Measurements from ENCODE around the gene IL22RA1.

Gene IL22RA1

DNA sequence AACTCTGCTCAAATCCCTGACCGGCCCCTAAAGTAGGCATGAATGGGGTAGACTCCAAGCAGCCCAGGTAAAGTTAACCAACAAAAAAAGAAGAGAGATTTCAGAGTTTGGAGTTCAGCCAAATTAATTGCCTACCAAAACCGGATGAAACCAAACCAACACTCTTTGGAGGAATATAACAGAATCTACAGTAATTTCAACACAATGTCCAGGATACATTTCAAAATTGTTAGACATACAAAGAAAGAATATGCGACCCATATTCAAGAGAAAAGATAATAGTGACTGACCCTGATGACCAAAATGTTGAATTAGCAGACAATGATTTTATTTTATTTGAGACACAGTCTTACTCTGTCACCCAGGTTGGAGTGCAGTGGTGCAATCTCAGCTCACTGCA lies 12.6 kb downstream of the IL22RA1 start:
- no peak for ATAC-seq
- Mint-ChIP-seq H3K9me3 (no peaks in the 10 kb centered on the region), H3K4me1 (no peaks in the 10 kb centered on the region), H3K36me3 (no peaks in the 10 kb centered on the region), H3K27ac (no peak overlapping the region), H3K4me3 (no peak overlapping the region)
- DNase-seq (ENCODE audit: low spot score in 2 of 2) = no peak

DNA sequence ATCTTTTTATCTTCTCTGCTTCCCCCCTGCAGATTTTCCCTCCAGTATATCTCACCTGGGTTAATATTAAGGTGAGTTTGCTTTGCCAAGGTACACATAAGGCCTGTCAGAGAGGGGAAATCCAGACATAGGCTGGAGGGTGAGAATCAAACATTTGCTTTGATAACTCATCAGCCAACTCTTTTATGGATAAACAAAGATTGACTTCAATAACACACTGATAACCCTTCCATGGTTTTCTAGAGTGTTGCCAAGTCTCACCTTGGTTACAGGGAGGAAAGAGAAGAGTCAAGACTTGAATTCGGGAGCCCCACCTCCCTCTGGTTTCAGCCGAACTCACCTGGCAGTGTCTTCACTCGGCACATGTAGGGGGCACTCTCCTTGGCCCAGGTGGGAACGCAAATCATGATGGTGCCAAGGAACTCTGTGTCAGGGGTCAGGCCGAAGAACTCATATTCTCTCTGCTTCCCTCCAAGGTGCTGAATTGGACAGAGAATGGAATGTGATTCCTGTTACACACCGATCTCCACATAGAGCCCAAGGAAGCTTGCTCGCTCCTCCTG lies 15.1 kb downstream of the IL22RA1 start:
- DNase-seq (ENCODE audit: low spot score in 2 of 2) (no peak), ATAC-seq (no peak)
- H3K27ac Mint-ChIP-seq = no peak overlapping the region
- no peaks in the 10 kb centered on the region for H3K36me3 Mint-ChIP-seq
- no peaks in the 10 kb centered on the region for H3K4me1 Mint-ChIP-seq
- no peak overlapping the region for H3K4me3 Mint-ChIP-seq
- H3K9me3 Mint-ChIP-seq = no peaks in the 10 kb centered on the region

DNA sequence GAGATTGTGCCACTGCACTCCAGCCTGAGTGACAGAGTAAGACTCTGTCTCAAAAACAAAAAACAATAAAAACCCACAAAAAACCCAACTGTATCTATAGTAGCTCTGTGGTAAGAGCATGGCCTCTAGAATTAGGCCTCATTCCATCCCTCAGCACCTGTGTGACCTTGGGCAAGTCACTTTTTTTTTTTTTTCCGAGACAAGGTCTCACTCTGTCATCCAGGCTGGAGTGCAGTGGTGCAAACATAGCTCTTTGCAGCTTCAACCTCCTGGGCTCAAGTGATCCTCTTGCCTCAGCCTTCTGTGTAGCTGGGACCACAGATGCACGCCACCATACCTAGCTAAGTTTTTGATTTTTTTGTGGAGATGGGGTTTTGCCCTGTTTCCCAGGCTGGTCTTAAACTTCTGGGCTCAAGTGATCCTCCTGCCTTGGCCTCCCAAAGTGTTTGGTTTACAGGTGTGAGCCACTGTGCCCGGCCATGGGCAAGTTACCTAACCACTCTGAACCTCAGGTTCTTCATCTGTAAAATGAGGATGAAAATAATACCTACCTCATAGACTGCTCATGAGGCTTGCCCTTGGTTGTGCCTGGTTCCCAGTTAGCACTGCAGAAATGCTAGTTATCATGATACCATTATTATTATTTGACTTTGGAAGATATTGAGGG lies 15.7 kb downstream of the IL22RA1 start:
- Mint-ChIP-seq H3K4me3 (no peak overlapping the region), H3K9me3 (no peaks in the 10 kb centered on the region), H3K27ac (no peak overlapping the region), H3K4me1 (no peaks in the 10 kb centered on the region), H3K36me3 (no peaks in the 10 kb centered on the region)
- ATAC-seq (no peak), DNase-seq (ENCODE audit: low spot score in 2 of 2) (no peak)

DNA sequence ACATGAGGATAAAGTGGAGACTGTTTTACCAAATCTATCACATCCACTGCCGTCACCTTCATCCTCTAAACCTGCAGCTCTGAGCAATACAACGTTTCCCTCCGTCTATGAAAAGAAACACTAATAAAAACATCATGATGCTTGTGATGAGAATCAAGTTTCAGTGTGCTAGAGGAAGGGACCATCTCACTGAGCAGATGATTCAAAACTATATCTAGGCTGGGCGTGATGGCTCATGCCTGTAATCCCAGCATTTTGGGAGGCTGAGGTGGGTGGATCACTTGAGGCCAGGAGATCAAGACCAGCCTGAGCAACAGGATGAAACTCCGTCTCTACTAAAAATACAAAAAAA lies 16.3 kb downstream of the IL22RA1 start:
- no peaks in the 10 kb centered on the region for H3K9me3 Mint-ChIP-seq
- DNase-seq (ENCODE audit: low spot score in 2 of 2) = no peak
- H3K4me3 Mint-ChIP-seq = no peak overlapping the region
- H3K4me1 Mint-ChIP-seq = no peaks in the 10 kb centered on the region
- H3K27ac Mint-ChIP-seq = no peak overlapping the region
- ATAC-seq = peak; percentile 33
- no peaks in the 10 kb centered on the region for H3K36me3 Mint-ChIP-seq

DNA sequence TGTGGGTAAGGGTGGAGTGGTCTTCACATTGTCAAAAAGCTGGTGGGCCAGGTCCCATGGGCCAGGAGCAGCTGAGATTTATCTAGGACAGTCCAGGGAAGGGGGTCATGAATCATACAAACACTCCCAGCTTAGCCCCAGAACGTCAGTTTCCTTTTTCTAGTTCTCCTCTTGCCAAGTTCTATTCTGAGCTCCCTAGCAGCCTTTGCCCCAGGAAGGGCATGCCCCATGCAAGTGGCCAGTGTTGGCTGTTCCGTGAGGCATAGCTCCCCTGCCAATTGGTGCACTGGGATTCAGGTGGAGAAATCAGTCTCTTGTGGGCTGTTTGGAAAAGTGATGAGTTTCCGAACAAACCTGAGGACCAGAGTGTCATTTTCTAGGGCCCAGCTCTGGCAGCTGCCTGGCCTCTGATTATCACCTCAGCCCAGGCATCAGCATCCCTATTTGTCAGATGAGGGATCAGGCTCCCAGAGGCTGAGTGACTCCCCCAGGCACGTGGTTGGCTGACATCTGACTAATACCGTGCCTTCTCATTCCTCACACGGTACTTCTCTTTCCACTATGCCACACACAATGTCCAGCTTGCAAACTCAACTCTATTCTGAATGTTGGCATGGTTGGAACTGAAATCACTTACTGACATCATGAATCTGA lies 16.8 kb downstream of the IL22RA1 start:
- DNase-seq (ENCODE audit: low spot score in 2 of 2) (no peak), ATAC-seq (peak; percentile 68)
- no peak overlapping the region for H3K27ac Mint-ChIP-seq
- H3K4me1 Mint-ChIP-seq = no peaks in the 10 kb centered on the region
- H3K36me3 Mint-ChIP-seq = no peaks in the 10 kb centered on the region
- no peak overlapping the region for H3K4me3 Mint-ChIP-seq
- H3K9me3 Mint-ChIP-seq = no peaks in the 10 kb centered on the region

DNA sequence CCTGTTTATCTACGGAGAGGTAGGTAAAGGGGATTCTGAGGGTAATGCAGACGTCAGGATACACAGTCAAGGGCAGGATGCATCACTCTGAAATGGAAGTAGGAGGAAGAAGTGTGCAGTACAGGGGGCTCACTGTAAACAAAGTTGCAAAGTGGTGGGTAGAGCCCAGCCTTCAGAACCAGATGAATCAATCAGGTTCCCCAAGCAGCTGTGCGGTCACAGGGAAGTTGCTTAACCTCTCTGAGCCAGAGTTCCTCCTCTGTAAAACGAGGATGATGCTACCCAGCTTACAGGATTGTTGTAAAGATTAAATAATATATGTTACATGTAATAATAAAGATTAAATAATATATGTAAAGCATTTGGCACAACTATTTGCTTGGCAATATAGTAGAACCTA lies 17.5 kb downstream of the IL22RA1 start:
- Mint-ChIP-seq H3K4me3 (no peak overlapping the region), H3K9me3 (no peaks in the 10 kb centered on the region), H3K36me3 (no peaks in the 10 kb centered on the region), H3K4me1 (no peaks in the 10 kb centered on the region), H3K27ac (no peak overlapping the region)
- ATAC-seq (no peak), DNase-seq (ENCODE audit: low spot score in 2 of 2) (no peak)

DNA sequence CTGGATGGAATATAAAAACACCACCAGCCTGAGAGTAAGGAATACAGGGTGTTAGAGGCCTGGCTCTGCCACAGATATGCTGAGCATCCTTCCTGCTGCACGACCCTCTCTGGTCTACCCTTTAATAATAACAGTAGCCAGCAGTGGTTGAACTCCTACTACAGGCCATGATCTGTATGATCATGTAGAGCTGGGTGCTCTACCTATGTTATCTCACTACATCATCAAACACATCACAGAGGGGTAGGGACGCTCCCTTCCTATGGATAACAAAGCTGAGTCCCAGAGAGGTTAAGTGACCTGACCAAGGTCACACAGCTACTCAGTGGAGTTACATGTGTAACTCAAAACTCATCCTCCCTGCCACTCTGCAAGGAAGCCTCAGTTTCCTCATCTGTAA lies 18.0 kb downstream of the IL22RA1 start:
- H3K4me1 Mint-ChIP-seq = no peaks in the 10 kb centered on the region
- no peak for DNase-seq (ENCODE audit: low spot score in 2 of 2)
- no peak for ATAC-seq
- no peaks in the 10 kb centered on the region for H3K36me3 Mint-ChIP-seq
- no peaks in the 10 kb centered on the region for H3K9me3 Mint-ChIP-seq
- no peak overlapping the region for H3K27ac Mint-ChIP-seq
- H3K4me3 Mint-ChIP-seq = no peak overlapping the region

DNA sequence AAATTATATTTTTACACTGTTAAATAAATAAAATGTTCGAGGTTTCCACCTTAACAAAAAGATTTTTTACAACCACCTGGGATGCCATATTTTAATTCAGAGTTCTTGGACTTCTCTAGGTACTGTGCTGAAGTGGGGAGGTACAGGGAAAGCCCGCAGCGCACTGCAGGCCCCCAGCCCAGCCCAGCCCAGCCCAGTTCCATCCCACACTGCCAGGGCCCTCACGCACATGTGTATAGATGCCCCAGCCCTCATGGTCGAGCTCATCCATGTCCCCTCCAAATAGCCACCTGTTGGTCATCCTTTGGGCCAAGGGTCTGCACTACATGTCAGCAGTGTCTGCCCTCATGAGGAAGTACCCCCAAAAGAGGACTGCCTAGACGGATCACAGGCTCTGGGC lies 19.3 kb downstream of the IL22RA1 start:
- Mint-ChIP-seq H3K36me3 (no peaks in the 10 kb centered on the region), H3K9me3 (no peaks in the 10 kb centered on the region), H3K4me1 (no peaks in the 10 kb centered on the region), H3K27ac (no peak overlapping the region), H3K4me3 (no peak overlapping the region)
- no peak for ATAC-seq
- no peak for DNase-seq (ENCODE audit: low spot score in 2 of 2)

DNA sequence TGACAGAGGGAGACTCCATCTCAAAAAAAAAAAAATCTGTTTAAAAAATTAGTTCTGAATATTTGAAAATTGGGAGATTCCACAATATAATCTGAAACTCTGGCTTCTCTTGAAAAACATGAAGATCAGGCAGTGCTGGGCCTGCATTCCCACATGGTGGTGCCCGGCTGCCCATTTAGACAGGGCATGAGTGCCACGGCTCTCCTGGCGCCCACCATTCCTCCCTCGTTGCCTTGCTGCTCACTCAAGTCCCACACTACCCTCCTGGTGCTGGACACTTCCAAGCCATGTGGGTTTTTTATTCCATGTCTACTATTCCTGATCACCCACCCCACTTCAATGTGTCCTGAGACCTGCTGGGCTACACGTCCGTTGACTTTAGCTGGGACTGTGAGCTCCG lies 20.2 kb downstream of the IL22RA1 start:
- H3K4me3 Mint-ChIP-seq = no peak overlapping the region
- H3K36me3 Mint-ChIP-seq = no peaks in the 10 kb centered on the region
- ATAC-seq (no peak), DNase-seq (ENCODE audit: low spot score in 2 of 2) (no peak)
- H3K4me1 Mint-ChIP-seq = no peaks in the 10 kb centered on the region
- H3K27ac Mint-ChIP-seq = no peak overlapping the region
- H3K9me3 Mint-ChIP-seq = no peaks in the 10 kb centered on the region

DNA sequence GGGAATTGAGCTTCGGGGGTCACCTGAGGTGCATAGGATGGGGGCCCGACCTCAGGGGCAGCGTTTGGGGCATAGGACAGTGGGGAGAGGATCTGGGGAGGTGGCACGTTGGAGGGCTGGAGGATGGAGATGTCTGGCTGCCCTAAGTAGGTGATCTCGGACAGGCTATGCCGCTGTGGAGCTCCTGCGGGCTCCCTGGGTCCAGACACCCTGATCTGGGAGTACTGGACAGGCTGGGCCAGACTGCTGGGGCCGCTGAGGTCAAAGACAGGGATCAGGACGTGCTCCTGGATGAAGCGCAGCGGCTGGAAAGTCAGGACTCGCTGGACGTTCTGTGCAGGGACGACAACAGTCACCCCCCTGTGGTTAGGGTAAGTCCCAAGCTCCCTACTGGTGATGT lies 21.5 kb downstream of the IL22RA1 start:
- no peak for ATAC-seq
- Mint-ChIP-seq H3K36me3 (no peaks in the 10 kb centered on the region), H3K27ac (no peak overlapping the region), H3K4me1 (no peaks in the 10 kb centered on the region), H3K4me3 (no peak overlapping the region), H3K9me3 (no peaks in the 10 kb centered on the region)
- DNase-seq (ENCODE audit: low spot score in 2 of 2) = no peak

DNA sequence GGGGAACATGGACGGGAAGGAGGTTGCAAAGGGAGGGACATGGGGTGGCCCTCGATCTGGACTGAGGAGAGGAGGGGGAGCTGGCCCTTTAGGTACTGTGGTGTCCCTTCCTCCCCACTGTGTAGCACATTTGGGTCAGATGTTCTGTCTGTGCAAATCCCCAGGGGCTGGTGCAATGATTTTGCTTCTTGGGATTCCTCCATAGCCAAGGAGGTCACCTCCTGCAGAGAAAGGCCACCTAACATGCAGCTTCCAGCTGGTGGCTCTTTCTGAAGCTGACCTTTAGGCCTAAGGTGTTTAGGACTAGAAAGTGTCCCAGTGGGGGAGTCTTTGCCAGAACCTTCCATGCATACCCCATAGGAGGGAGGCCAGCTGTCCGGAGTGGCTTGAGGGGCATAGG lies 22.0 kb downstream of the IL22RA1 start:
- no peaks in the 10 kb centered on the region for H3K9me3 Mint-ChIP-seq
- no peak overlapping the region for H3K4me3 Mint-ChIP-seq
- no peak for ATAC-seq
- H3K27ac Mint-ChIP-seq = no peak overlapping the region
- H3K36me3 Mint-ChIP-seq = no peaks in the 10 kb centered on the region
- H3K4me1 Mint-ChIP-seq = no peaks in the 10 kb centered on the region
- no peak for DNase-seq (ENCODE audit: low spot score in 2 of 2)

DNA sequence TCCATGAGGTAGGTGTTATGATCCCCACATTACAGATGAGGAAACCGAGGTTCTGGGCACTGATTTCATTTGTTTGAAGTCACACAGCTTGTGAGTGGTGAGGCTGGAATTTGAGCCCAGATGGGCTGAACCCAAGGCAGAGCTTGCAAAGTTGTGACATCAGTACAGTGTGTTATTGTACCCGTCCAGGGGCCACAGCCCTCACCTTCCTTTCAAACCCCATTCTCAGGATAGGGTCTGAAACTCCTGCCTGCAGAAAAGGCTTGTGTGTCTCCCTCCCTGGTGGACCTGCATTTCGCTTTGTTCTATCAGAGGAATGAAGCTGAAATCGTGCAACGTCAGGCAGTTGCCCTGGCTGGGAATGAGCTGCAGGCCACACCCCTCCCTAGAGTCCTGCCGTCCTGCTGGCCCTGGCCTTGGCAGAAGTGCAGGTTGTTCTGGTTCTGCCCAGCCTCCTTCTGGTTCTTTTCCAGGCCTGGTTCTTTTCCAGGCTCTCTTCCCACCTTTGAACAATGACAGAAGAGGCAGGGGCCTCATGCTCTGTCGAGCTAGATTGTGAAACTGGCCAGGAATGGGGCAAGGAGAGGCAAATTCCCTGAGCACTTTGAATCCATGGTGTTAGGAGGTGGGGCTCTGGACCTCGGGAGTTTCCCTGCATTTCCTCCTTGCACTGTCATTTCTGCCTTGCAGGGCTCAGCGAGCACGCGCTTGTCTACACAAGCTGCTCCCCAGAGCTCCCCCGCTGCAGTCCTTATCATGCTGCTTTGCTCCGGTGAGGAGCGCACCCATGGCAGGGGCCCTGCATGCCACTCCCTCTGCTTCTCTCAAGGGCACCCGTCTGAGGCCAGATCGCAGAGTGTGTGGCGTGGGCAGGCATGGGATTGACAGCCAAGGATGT lies 22.8 kb downstream of the IL22RA1 start:
- no peaks in the 10 kb centered on the region for H3K4me1 Mint-ChIP-seq
- no peak overlapping the region for H3K4me3 Mint-ChIP-seq
- no peak for ATAC-seq
- DNase-seq (ENCODE audit: low spot score in 2 of 2) = no peak
- no peak overlapping the region for H3K27ac Mint-ChIP-seq
- no peaks in the 10 kb centered on the region for H3K36me3 Mint-ChIP-seq
- H3K9me3 Mint-ChIP-seq = no peaks in the 10 kb centered on the region

DNA sequence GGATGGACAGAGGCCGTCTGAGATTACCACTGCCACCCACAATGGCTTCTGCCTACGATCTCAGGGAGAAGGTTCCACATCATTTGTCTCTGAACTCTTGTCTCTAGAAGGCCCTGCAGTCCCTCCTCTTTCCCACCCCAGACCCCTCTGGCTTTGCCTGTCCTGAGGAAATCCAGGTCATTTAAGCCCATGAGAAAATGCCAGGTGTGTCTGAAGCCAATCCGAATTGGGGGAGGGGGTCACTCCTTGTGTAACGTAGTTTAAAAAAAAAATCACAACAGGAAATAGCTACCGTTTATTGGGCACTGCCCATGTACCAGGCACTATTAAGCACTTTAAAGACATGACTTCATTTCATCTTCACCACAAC lies 23.5 kb downstream of the IL22RA1 start:
- H3K9me3 Mint-ChIP-seq = no peaks in the 10 kb centered on the region

DNA sequence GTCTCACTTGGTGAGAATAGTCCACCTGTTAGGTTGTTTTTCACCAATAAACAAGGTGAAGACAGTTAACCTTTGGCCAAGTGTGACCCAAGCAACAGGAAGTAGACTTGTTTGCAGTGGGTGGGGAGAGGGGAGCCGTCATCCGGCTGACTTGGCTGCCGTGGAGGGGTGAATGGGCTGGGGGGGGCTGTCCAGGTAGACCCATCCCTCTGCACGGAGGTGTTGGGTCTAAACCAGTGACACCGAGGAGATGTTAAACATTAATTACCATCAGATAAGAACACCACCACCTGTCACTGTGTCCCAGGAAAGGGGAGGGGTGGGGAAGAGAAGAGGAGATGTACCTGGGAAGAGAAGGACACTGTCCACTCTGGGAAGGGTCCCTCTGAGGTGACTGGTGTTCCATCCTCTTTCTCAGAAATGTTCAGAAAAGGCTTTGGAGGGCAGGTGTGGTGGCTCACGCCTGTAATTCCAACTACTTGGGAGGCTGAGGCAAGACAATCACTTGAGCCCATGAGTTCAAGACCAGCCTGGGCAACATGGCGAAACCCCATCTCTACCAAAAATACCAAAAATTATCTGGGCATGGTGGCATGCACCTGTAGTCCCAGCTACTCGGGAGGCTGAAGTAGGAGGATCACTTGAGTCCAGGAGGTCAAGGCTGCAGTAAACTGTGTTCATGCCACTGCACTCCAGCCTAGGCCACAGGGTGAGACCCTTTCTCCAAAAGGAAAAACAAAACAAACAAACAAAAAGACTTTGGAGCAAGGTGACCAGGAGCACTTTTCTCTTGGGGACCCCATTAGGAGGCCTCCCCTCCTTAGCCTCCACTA lies 24.3 kb downstream of the IL22RA1 start:
- Mint-ChIP-seq H3K9me3 (no peaks in the 10 kb centered on the region), H3K27ac (no peak overlapping the region), H3K36me3 (no peaks in the 10 kb centered on the region), H3K4me3 (no peak overlapping the region), H3K4me1 (no peaks in the 10 kb centered on the region)
- DNase-seq (ENCODE audit: low spot score in 2 of 2) (no peak), ATAC-seq (no peak)

More for the DNA sequence above, 23.5 kb downstream of the IL22RA1 start:
- H3K4me1 Mint-ChIP-seq = no peaks in the 10 kb centered on the region
- no peak overlapping the region for H3K4me3 Mint-ChIP-seq
- H3K36me3 Mint-ChIP-seq = no peaks in the 10 kb centered on the region
- DNase-seq (ENCODE audit: low spot score in 2 of 2) (no peak), ATAC-seq (no peak)
- no peak overlapping the region for H3K27ac Mint-ChIP-seq
